ENCODE data around the gene ARHGAP28.

- no peak for TF ChIP-seq CTCF (IDR thresholded peaks at IDR 0.05)
- no peak for TF ChIP-seq POLR2A (IDR thresholded peaks at IDR 0.05)
Observed at GRCh38 chr18:6776188-6776587, 46.7 kb downstream of the ARHGAP28 start.
